Erythroblast (primary cell): ENCODE results near the gene MST1.

Experiments used
- DNase-seq, 2 experiments: peaks; one replicate each; lab custom pipeline; 2025; lab: John Stamatoyannopoulos, UW
- GATA1 ChIP-seq: IDR thresholded peaks from 2 replicates; pipeline ENCODE4 v1.6.1; 2011; ENCODE audit warnings: low read depth, mild to moderate bottlenecking, control low read depth, low read length, moderate library complexity
- POLR2A ChIP-seq: IDR thresholded peaks from 2 replicates; pipeline ENCODE4 v1.6.1; 2011; ENCODE audit warnings: mild to moderate bottlenecking, low read length

The MST1 gene

DNA sequence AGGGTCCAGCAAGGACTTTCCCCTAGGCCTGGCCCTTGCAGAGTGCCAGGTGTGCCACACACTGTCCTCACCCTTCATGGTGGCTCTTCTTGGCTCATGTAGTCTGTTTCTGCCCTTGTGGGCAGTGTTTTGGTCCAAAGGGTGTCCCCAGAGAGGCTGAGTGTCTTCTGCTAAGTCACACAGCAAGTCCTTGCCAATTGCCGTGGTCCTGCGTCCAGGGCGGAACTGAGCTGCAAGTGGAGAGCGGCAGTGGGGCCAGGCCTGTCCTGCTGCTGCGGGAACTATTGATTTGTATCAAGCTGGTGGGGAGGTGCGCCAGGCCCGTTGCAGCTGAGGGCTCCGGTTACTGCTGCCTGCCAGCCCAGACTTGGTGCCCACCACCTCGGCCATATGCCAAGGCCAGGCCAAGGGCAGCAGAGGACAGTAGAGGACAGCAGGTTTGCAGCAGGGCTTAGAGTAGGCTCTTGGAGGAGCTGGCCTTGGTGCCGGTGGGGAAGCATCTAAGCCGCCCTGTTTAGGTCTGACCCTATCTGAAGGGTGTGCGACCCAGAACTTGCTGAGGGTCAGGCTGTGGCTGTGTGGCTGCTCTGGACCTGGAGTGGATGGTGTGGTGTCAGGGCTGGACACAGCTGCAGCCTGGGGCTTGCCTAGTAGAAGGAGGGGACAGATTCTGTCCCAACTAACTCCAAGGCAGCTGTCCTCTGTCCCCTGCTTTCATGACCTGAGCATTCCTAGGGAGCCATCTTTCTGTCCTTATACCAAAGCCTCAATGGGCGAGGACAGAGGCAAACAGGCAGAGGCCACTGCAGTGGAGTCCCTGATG is 25.7 kb upstream of the MST1 start:
- TF ChIP-seq GATA1 (no peak), POLR2A (no peak)
- no peak for DNase-seq

DNA sequence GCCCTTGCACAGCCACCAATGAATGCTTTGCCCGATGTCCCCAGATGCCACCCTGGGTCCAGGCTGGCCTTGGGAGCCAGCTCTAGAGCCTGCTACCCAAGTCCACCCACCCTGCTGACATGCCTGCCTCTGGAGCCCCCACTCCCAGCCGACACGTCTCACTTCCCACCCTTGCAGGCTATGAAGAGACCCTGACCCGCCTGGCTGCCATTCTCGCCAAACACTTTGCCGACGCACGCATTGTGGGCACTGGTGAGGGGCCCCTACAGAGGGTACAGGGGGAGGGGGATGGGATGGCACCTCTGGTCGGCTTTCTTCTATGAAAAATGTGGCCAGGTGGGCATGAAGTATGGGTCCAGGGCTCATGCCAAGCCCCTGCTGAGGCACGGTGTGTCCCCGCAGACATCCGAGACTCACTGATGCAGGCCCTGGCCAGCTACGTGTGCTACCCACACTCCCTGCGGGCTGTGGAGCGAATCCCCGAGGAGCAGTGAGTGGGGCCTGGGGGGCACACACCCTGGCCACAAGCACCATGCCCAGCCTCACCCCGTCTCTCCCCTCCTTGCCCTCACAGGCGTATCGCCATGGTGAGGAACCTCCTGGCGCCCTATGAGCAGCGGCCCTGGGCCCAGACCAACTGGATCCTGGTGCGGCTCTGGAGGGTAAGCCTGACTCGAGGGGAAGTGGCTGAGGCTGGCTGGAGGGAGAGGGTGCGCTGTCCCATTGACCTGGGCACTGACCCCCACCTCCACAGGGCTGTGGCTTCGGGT is 24.2 kb upstream of the MST1 start:
- DNase-seq, result no peak

DNA sequence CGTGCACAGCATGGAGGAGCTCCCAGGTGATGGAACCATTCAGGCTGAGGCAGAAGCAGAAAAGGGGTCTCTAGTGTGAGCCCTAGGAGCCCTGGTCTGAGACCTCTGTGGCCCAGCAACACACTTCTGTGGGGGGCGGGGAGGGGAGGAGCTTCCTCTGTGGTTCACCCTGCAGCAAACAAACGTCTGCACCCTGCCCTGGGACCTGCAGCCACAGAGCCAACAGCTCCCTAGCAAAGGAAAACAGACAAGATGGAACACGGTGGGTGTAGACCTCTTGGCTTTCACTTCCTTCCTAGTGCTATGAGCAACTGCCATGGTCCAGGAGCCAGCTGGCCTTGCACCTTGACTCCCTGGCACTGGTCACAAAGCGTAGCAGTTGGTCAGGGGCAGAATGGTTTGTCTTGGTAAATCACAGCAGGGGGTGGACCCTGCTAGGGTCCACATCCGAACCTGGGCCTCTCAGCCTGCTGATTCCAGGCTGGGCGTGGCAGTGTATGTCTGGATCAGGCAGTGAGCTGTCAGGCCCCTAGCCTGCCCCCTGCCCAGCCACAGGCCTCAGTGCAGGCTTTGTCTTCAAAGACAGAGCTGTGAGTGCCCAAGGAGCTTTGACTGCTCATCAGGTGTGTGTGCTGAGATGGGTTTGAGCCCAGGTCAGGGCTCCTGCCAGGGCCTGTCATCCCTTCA is 23.5 kb upstream of the MST1 start:
- peak; percentile 18 for TF ChIP-seq POLR2A
- TF ChIP-seq GATA1, result no peak
- DNase-seq, result no peak

More for the DNA sequence above, 24.2 kb upstream of the MST1 start:
- TF ChIP-seq GATA1, result no peak
- TF ChIP-seq POLR2A, result peak; percentile 1

DNA sequence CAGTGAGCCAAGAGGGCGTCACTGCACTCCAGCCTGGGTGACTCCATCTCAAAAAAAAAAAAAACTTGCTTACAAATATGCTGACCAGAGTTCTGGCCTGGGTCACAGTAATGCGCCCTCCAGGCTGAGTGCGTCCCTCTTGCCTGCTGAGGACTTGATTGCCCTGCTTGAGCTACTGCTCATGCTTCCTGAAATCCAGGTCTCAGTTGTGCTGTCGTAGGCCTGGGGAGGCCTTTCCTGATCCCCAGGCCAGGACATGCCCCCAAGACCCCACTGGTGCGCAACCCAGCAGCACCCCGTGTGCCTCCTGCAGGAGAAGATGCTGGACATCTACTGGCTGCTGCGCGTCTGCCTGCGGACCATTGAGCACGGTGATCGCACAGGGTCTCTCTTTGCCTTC is 22.9 kb upstream of the MST1 start:
- no peak for DNase-seq
- TF ChIP-seq GATA1 (no peak), POLR2A (no peak)

DNA sequence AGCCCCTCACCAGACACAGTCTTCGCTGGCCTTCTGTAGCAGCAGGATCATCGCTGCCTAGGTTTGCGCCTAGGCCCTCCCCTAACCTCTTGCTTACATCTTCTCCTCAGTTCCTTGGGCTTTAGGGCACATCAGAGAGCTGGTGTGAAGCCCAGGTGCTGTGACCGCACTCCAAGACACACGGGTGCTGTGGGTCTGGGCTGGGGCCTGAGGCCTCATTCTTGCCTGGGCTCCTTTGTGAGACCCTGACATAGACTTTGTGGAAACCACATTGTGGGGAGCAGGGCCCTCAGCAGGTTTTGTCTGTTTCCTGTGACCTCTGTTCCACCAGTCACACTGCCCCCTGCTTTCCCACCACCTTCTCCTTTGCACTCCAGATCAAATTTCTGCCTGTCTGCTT is 22.2 kb upstream of the MST1 start:
- DNase-seq, result no peak

DNA sequence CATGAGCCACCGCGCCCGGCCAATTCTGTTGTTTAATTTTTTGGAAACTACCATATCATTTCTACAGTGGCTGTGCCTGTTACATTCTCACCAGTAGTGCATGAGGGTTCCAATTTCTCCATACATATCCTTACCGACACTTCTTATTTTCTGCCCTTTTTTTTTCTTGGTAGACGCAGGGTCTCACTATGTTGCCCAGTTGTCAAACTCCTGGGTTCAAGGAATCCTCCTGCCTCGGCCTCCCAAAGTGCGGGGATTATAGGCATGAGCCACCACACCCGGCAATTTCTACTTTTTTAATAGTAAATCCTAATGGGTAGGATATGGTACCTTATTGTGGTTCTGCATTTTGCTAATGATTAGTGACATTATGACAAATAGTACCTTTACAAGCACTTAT is 20.6 kb upstream of the MST1 start:
- no peak for DNase-seq
- TF ChIP-seq POLR2A (no peak), GATA1 (no peak)

More for the DNA sequence above, 22.2 kb upstream of the MST1 start:
- TF ChIP-seq POLR2A (no peak), GATA1 (no peak)

DNA sequence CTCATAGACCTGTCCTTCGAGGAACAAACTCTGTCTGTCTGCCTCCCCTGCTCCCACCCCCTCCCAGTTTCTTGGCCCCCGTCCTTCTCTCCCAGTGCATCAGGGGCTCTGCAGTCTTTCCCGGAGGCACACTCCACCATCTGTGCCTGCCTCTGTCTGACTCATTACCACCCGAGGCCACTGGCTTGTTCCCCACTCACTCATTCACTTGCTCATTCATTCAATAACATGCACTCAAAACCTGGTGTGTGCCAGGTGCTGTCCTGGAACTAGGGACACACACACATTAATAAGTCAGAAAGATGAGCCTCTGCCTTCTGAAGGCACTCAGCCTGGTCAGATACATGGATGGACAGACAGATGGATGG is 17.8 kb upstream of the MST1 start:
- no peak for TF ChIP-seq GATA1
- no peak for TF ChIP-seq POLR2A
- no peak for DNase-seq

DNA sequence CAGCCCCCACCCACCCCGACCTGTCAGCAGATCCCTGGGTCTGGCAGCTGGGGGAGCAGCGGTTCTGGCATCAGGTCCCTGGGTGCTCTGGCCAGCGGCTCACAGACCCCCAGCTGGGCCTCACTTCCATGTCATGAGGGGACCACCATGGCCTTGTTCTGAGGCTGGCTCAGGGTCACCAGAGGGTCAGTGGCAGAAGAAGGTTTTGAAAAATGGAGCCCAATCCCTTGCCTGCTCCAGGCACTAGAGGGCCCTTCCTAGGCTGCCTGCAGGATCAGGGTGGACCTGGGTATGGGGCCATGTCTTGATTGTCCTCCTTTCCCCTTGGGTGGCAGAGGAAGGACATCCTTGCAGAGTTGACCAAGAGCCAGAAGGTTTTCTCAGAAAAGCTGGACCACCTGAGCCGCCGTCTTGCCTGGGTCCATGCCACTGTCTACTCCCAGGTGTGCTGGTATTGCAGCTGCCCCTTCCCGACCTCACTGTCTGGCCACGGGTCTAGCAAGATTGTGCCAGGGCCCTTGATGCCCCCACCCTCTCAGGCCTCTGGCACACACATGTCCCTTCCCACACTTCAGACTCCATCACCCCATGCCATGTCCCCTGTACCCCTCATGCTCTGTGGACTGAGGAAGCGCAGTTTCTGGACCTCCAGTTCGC is 17.3 kb upstream of the MST1 start:
- TF ChIP-seq GATA1 (no peak), POLR2A (no peak)
- no peak for DNase-seq

DNA sequence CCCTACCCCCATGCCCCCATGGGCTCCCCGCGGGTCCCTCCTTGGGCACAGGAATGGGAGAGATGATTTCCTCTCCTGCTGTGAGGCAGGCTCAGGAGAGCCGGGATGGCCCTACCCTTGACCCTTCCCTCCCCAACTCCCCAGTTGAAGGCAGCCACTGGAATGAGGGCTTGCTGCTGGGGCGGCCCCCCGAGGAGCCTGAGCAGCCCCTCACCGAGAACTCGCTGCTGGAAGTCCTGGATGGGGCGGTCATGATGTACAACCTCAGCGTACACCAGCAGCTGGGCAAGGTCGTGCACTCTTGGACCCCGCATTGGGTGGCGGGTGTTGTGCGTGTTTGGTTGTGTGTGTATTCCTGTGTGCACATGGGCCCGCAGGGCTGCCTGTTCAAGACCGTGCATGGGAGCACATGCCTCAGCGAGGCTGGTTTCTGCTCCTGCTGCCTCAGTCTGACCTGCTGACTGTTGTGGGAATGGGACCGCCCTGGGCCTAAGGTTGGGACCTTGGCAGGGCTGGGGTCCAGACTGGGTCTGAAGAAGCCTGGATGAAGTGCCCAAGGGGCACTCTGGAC is 16.2 kb upstream of the MST1 start:
- no peak for TF ChIP-seq POLR2A
- no peak for TF ChIP-seq GATA1

DNA sequence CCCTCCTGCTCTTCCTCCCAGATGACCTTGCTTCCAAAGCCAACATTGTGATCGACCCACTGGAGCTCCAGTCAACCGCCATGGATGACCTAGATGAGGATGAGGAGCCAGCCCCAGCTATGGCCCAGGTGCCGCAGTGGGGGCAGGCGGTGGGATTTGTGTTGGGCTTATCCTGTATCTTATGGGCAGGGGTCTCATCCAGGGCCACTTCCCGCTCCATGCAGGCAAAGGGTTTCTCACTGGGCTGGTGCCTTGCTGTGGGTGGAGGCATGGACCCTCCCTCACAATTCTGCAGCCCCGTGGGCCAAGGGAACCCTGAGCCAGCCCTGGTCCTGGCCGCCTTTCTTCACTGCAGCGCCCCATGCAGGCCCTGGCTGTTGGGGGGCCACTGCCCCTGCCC is 15.4 kb upstream of the MST1 start:
- TF ChIP-seq POLR2A (no peak), GATA1 (no peak)
- no peak for DNase-seq

More for the DNA sequence above, 16.2 kb upstream of the MST1 start:
- no peak for DNase-seq

DNA sequence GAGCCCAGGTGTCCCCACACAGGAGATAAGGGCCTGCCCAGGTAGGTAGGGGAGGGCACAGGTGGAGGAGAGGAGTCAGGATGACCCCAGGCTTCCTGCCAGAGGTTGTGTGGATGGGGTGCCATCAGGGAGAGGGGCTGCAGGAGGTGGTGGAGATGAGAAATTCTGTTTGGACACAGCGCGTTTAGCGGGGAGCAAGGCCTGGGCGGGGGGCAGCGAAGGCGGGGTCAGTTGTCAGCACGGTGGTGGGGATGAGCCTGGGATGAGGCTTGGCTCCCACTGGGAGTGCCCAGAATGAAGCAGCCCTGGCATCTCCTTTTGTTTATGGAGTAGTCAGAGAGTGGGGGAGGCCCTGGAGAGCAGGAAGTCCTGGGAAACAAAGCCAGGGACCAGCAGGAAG is 14.7 kb upstream of the MST1 start:
- TF ChIP-seq GATA1 (no peak), POLR2A (no peak)
- no peak for DNase-seq

DNA sequence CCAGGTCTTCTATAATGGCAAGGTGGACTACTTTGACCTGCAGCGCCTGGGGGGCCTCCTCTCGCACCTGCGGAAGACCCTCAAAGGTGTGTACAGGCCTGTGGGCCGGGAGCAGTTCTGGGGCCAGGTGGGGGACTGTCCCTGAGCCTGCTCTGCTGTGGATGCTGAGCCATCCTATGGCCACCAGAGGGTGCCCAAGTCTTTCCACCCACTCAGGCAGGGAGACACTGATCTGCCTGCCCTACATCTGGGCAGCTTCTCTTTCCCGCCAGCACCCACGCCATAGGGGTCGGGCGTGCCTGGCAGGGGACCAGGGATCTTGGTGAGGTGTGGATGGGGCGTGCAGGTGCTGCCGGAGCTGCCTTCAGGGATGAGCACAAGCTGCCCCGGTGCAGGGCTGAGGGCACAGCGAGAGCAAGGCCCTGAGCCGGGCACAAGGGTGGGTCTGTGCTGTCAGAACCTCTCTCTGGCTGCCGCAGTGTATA is 14.2 kb upstream of the MST1 start:
- peak; percentile 71 to 80 for DNase-seq
- TF ChIP-seq GATA1, result no peak
- no peak for TF ChIP-seq POLR2A

DNA sequence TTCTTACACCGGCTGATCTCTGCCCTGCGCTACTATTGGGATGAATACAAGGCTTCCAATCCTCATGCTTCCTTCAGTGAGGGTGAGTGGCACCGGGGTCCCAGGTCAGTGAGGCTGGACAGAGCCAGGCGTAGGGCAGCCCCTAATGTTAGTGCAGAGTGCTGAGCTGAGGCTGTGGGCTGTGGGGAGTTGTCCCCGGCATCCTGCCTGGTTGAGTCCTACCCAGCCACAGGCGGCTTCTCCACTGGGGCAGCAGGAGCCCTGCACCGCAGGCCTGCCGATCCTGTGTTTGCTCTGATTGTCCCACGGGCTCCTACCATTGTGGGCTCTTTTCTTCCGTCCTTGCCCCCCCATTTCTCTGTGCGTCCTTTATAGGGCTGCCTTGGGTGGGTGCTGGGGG is 13.4 kb upstream of the MST1 start:
- no peak for DNase-seq
- TF ChIP-seq GATA1 (no peak), POLR2A (no peak)
